ENCODE measurements around the gene HEXA. TPM values are rescaled to one million over a fixed set of nuclear protein-coding genes. Genes with fewer than 3 reads are reported as not detected.
"Not testable (repeated sequence)": the region's sequence is repeated elsewhere in the genome, so short reads cannot be mapped to it uniquely, and the experiment has no call there.

HEXA gene
- total RNA-seq, 6 experiments from 2014 or later = 55.9 to 107 (median 65.3) TPM

DNA sequence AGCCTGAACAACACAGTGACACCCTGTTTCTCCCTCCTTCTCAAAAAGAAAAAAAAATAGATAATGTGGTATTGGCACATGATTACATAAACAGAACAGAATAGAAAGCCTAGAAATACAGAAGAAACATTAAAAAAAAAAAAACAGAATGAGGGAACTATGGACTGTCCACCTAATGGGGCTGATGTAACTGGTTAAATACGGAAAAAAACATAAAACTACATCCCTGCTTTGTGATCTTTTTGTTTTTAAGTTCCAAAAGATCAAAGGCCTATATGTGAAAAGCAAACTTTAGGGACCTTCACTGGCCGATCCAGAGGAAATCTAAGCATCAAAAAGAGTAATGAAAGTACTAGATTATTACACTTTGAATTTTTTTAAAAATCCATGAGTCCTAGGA lies 39.5 kb upstream of the HEXA start:
- Histone ChIP-seq H3K9me3 (no peaks in the 10 kb centered on the region), H3K27me3 (no peaks in the 10 kb centered on the region), H3K27ac (no peak overlapping the region), H3K4me3 (no peak overlapping the region), H3K4me1 (no peaks in the 10 kb centered on the region), H3K36me3 (no peaks in the 10 kb centered on the region)
- WGBS (ENCODE audit: insufficient coverage, low coverage, low lambda C conversion rate, missing lambda C conversion rate) = 58% methylated on average over 2 of the region's 2 CpGs
- DNase-seq (no peak), ATAC-seq (no peak)
- intact Hi-C loops (cut with DNase I) = no loop called here
- TF ChIP-seq, protein P1, sequence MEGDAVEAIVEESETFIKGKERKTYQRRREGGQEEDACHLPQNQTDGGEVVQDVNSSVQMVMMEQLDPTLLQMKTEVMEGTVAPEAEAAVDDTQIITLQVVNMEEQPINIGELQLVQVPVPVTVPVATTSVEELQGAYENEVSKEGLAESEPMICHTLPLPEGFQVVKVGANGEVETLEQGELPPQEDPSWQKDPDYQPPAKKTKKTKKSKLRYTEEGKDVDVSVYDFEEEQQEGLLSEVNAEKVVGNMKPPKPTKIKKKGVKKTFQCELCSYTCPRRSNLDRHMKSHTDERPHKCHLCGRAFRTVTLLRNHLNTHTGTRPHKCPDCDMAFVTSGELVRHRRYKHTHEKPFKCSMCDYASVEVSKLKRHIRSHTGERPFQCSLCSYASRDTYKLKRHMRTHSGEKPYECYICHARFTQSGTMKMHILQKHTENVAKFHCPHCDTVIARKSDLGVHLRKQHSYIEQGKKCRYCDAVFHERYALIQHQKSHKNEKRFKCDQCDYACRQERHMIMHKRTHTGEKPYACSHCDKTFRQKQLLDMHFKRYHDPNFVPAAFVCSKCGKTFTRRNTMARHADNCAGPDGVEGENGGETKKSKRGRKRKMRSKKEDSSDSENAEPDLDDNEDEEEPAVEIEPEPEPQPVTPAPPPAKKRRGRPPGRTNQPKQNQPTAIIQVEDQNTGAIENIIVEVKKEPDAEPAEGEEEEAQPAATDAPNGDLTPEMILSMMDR (IDR thresholded peaks at IDR 0.05) = no peak
- TF ChIP-seq POLR2A (IDR thresholded peaks at IDR 0.05) = no peak

DNA sequence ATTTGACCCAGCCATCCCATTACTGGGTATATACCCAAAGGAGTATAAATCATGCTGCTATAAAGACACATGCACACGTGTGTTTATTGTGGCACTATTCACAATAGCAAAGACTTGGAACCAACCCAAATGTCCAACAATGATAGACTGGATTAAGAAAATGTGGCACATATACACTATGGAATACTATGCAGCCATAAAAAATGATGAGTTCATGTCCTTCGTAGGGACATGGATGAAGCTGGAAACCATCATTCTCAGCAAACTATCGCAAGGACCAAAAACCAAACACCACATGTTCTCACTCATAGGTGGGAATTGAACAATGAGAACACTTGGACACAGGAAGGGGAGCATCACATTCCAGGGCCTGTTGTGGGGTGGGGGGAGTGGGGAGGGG lies 37.5 kb upstream of the HEXA start:
- 70% methylated on average over 1 of the region's 3 CpGs for WGBS (ENCODE audit: insufficient coverage, low coverage, low lambda C conversion rate, missing lambda C conversion rate)
- H3K27ac ChIP-seq; H3K4me3 ChIP-seq; H3K9me3 ChIP-seq; intact Hi-C loops (cut with DNase I); H3K4me1 ChIP-seq; ATAC-seq; H3K36me3 ChIP-seq; H3K27me3 ChIP-seq; DNase-seq: not testable (repeated sequence)

DNA sequence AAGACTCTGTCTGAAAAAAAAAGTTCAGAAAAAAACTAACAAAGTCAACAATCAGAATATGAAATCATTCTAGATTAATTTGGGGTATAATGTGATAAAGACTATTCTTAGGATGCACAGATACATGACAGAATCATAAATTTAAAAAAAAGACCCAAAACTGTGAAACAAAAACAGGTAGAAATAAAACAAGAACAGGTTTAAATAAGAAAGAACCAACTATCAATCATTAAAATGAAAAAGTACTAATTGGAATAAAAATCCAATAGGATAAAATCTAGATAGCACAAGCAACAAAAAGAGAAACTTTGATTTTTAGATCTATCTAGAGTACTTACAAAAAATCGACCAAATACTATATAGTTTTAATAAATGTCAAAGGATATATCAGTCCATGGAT lies 35.7 kb upstream of the HEXA start:
- WGBS (ENCODE audit: insufficient coverage, low coverage, low lambda C conversion rate, missing lambda C conversion rate) = 6% methylated on average over 1 of the region's 1 CpG
- ATAC-seq (no peak), DNase-seq (no peak)
- H3K27me3 ChIP-seq = no peaks in the 10 kb centered on the region
- intact Hi-C loops (cut with DNase I) = no loop called here
- H3K4me1 ChIP-seq = no peaks in the 10 kb centered on the region
- TF ChIP-seq, protein P1 (IDR thresholded peaks at IDR 0.05) = no peak
- TF ChIP-seq POLR2A (IDR thresholded peaks at IDR 0.05) = no peak
- no peak overlapping the region for H3K27ac ChIP-seq
- no peaks in the 10 kb centered on the region for H3K9me3 ChIP-seq
- no peaks in the 10 kb centered on the region for H3K36me3 ChIP-seq
- H3K4me3 ChIP-seq = no peak overlapping the region

DNA sequence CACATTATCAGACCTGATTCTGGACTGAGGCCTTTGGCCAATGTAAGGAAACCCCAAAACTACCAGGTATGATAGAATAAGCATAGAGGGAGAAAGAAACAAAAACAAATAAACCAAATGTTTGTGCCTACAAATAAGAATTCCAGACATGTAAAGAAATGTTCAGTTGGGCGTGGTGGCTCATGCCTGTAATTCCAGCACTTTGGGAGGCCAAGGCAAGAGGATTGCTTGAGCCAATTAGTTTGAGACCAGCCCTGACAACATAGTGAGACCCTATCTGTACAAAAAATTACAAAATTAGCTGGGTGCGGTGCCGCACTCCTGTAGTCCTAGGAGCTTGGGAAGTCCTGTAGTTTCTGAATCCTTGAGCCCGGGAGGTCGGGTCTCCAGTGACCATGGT lies 35.3 kb upstream of the HEXA start:
- Histone ChIP-seq H3K36me3 (no peaks in the 10 kb centered on the region), H3K27me3 (no peaks in the 10 kb centered on the region), H3K9me3 (no peaks in the 10 kb centered on the region), H3K27ac (no peak overlapping the region), H3K4me3 (no peak overlapping the region), H3K4me1 (no peaks in the 10 kb centered on the region)
- WGBS (ENCODE audit: insufficient coverage, low coverage, low lambda C conversion rate, missing lambda C conversion rate) = 72% methylated on average over 3 of the region's 5 CpGs
- DNase-seq (no peak), ATAC-seq (no peak)
- TF ChIP-seq POLR2A (IDR thresholded peaks at IDR 0.05) = no peak
- TF ChIP-seq, protein P1 (IDR thresholded peaks at IDR 0.05) = no peak
- intact Hi-C loops (cut with DNase I) = no loop called here

DNA sequence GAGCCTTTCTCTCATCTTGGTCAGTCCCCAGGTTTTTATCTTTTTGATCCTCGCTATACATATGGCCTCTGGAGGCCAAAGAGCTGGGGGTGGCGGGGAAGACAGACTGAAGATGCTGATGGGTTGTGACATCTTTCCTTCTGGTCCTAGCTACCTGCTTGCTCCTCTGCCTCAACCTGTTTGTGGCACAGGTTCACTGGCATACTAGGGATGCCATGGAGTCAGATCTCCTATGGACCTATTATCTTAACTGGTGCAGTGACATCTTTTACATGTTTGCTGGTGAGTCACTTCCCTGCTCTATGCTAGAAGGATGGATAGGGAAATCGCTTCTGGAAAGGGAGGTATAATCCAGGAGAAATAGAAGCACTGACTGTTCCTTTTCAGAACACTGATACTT lies 31.1 kb upstream of the HEXA start:
- DNase-seq (no peak), ATAC-seq (no peak)
- no peaks in the 10 kb centered on the region for H3K27me3 ChIP-seq
- no peaks in the 10 kb centered on the region for H3K36me3 ChIP-seq
- H3K27ac ChIP-seq = no peak overlapping the region
- no peaks in the 10 kb centered on the region for H3K9me3 ChIP-seq
- H3K4me1 ChIP-seq = no peaks in the 10 kb centered on the region
- H3K4me3 ChIP-seq = no peak overlapping the region
- WGBS (ENCODE audit: insufficient coverage, low coverage, low lambda C conversion rate, missing lambda C conversion rate) = 39% methylated on average over 3 of the region's 3 CpGs
- no peak for TF ChIP-seq POLR2A (IDR thresholded peaks at IDR 0.05)
- TF ChIP-seq, protein P1 (IDR thresholded peaks at IDR 0.05) = no peak
- intact Hi-C loops (cut with DNase I) = no loop called here
